AG04450 (cell line): ENCODE measurements around the gene GGT7. TPM values are rescaled to one million over a fixed set of nuclear protein-coding genes. Genes with fewer than 3 reads are reported as not detected.

Source experiments
- CTCF ChIA-PET: fragments of 300-600, 350-600 bp; formaldehyde crosslinking; extraction: SDS; loops from one replicate; lab custom pipeline; 2022; ENCODE audit warnings: antibody characterized with exemption, inconsistent platforms; lab: Charles Lee
- POLR2A ChIA-PET: fragments of 350-600 bp; formaldehyde crosslinking; extraction: SDS; loops from one replicate; lab custom pipeline; 2021; ENCODE audit warnings: antibody characterized with exemption, inconsistent platforms; lab: Yijun Ruan, JAX
- DNase-seq: peaks from one replicate; pipeline ENCODE4 v3.0.0-alpha.2; 2011; ENCODE audit warnings: low read depth, low spot score
- H3K27ac ChIP-seq: one replicate; pipeline ENCODE4 v1.5.1; 2012; ENCODE audit warnings: low read depth, low read length, control low read depth
- H3K27me3 ChIP-seq: one replicate; pipeline ENCODE4 v1.6.0; 2012; ENCODE audit warnings: low read length; ENCODE audit not compliant: control insufficient read depth, insufficient read depth
- H3K4me3 ChIP-seq: 2 replicates; pipeline ENCODE4 v1.5.1; 2011; ENCODE audit warnings: mild to moderate bottlenecking, low read depth, low read length, control low read depth
- H3K9me3 ChIP-seq: 2 replicates; pipeline ENCODE4 v1.5.1; 2012; ENCODE audit warnings: low read length; ENCODE audit not compliant: control insufficient read depth, insufficient read depth
- CTCF ChIP-seq: IDR thresholded peaks from 2 replicates; pipeline ENCODE4 v1.5.1; 2011; ENCODE audit warnings: low read depth, low read length, control low read depth, inconsistent platforms
- polyA plus RNA-seq: library from polyadenylated mRNA; depleted of rRNA; stranded (reverse); fragments of >200 nt; gene quantifications from 2 replicates; pipeline ENCODE4 v1.2.3, GENCODE V29; 2011

Gene GGT7
- polyA plus RNA-seq, 1 experiment, result 12.1 TPM

DNA sequence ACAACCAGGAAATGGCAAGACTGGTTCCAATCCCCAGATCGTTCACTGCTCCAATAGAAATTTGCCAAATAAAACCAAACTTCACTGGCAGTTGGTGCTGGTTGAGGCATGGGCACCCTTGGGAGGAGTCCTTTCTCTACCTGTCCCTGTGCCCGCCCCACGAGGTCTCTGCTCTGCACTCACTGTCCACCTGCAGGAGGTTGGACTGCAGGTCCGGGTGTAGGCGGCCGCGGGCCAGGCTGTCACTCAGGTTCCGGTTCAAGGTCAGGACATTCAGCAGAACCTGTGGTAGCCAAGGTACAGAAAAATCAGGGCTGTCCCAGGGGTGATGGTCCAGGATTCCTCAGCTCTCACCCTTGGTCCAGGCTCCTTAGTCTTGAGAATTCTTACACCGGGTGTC lies 22.9 kb downstream of the GGT7 start:
- TF ChIP-seq CTCF, result no peak
- ChIA-PET CTCF (interaction anchor here (1.1 kb wide), 1 partner anchor 247 kb away, joined by 4 read pairs; no protein-coding TSS in a partner anchor), POLR2A (no interaction called here)
- H3K4me3 ChIP-seq, result no peak overlapping the region
- H3K27ac ChIP-seq, result no peak overlapping the region
- no peaks in the 10 kb centered on the region for H3K9me3 ChIP-seq
- DNase-seq, result no peak
- no peaks in the 10 kb centered on the region for H3K27me3 ChIP-seq

DNA sequence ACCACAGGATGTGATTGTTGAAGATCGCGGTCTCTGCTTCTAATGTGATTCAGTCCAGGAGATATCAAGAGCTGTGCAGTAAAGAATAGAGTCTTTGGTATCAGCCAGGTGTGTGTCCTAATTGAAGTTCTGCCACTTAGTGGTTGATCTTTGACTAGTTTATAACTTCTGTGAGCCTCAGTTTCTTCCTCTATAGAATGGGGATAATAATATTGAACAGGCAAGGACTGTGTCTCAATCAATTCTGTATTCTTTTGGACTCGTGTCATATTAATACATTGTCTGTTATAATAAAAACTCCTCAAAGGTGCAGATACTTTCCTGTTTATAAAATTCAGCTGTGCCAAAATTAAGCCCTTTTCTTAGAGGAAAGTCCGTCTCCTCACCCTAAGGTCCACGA lies 24.1 kb downstream of the GGT7 start:
- no peak for TF ChIP-seq CTCF
- CTCF ChIA-PET, result interaction anchor here (1.1 kb wide), 1 partner anchor 248 kb away, joined by 4 read pairs; no protein-coding TSS in a partner anchor
- Histone ChIP-seq H3K27ac (no peak overlapping the region), H3K27me3 (no peaks in the 10 kb centered on the region), H3K4me3 (no peak overlapping the region), H3K9me3 (no peaks in the 10 kb centered on the region)
- DNase-seq, result no peak
- POLR2A ChIA-PET, result no interaction called here

- Histone ChIP-seq H3K27ac (no peak overlapping the region), H3K4me3 (no peak overlapping the region), H3K27me3 (no peaks in the 10 kb centered on the region), H3K9me3 (no peaks in the 10 kb centered on the region)
- ChIA-PET CTCF (interaction anchor here (0.6 to 0.7 kb wide), 2 partner anchors 8 to 420 kb away, joined by 5 to 7 read pairs; no protein-coding TSS in a partner anchor), POLR2A (no interaction called here)
- DNase-seq, result no peak
- TF ChIP-seq CTCF, result no peak
Measured at GRCh38 chr20:34843421-34843820, 29.2 kb downstream of the GGT7 start.

DNA sequence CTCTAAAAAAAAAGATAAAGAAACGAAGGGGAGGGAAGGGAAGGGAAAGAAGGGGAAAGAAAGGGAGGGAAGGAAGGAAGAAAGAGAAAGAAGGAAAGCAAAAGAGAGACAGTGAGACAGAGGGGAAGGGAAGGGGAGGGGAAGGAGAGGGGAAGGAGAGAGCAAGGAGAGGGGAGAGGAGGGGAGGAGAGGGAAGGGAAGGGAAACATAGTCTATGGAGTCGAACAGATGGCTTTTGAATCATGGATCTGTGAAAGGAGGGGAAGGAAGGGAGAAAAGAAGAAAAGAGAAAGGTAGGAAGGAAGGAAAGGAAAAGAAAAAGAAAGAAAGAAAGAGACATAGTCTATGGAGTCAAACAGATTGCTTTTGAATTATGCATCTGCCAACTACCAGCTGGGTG lies 30.5 kb downstream of the GGT7 start:
- H3K27me3 ChIP-seq, result no peaks in the 10 kb centered on the region
- ChIA-PET POLR2A (no interaction called here), CTCF (no interaction called here)
- no peak overlapping the region for H3K4me3 ChIP-seq
- H3K27ac ChIP-seq, result no peak overlapping the region
- DNase-seq, result no peak
- H3K9me3 ChIP-seq, result no peaks in the 10 kb centered on the region
- no peak for TF ChIP-seq CTCF

GRCh38 chr20:34834459-34834893 lies 38.2 kb downstream of the GGT7 start:
- CTCF ChIA-PET, result interaction anchor here (0.7 to 2.0 kb wide), 4 partner anchors 8 to 262 kb away, joined by 3 to 5 read pairs (median 5); no protein-coding TSS in a partner anchor
- H3K27ac ChIP-seq, result no peak overlapping the region
- H3K27me3 ChIP-seq, result peaks cover 15% of the 10 kb centered on the region
- no peak for DNase-seq
- no peaks in the 10 kb centered on the region for H3K9me3 ChIP-seq
- POLR2A ChIA-PET, result no interaction called here
- peak; percentile 46 for TF ChIP-seq CTCF
- H3K4me3 ChIP-seq, result no peak overlapping the region
